GM12874 (cell line): ENCODE results near the gene AGBL1.

ENCODE experiments used
- CTCF ChIP-seq: IDR thresholded peaks from 2 replicates; pipeline ENCODE4 v1.5.1; 2011; ENCODE audit warnings: low read depth, mild to moderate bottlenecking, control low read depth, low read length, moderate library complexity; ENCODE audit not compliant: insufficient read depth

Gene AGBL1

GRCh38 chr15:86623236-86623635 lies 543.6 kb downstream of the AGBL1 start:
- no peak for TF ChIP-seq CTCF

DNA sequence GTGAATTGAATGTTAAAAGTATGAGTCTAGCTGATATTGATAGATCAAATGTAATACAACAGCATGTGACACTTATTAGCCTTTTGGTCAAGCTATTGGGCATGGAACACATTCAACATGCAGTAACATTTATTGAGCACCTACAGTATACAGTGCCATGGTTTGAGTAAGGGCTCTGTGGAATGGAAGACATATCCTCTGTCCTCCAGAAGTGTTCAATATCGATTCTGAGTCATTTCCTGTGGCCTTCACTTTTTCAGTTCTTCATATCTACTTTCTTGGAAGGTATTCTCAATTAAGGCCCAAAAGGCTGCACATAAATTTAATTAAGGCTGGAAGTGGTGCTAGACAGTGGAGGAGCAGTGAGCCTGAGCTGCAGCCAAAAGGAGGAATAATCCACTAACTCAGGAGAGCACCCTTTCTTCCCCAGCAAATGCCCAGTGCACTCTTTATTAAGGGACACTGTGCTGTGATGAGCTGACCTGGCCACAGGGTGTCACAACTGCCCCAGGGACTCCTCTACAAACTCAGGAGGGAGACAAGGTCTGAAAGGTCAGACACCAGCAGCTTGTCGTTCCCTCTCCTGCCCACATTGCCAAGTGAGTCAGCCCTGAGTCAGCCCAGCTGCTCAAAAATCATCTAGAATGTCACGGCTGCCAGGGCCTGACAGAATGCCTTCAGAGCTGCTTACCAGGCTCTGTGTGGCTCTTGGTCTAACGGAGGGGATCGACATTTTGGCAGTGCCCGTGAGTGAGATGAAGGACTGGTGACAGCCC lies 544.8 kb downstream of the AGBL1 start:
- TF ChIP-seq CTCF: no peak

- TF ChIP-seq CTCF: no peak
These were observed 550.0 kb downstream of the AGBL1 start for GRCh38 chr15:86629409-86630356.

DNA sequence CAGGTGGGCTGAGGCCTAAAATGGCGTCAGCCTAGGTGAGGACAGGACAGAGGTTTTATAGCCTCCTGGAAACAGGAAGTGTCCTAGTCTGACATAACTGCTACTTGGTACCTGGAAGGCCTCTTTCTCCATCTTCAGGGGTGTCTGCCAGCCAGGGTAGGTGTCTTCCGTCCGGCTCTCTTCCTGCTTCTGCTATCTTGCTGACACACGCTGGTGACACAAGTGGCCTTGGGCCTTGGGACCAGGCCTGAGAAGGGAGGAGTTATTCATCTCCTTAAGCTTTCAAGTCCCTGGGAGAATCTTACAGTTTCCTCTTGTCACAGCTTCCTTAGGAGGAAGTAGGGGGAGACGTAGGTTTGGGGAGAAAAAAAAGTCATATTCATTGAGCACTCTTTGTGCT lies 551.3 kb downstream of the AGBL1 start:
- TF ChIP-seq CTCF: no peak

- no peak for TF ChIP-seq CTCF
These were observed 554.5 kb downstream of the AGBL1 start for GRCh38 chr15:86634146-86634545.

- no peak for TF ChIP-seq CTCF
These were observed 555.4 kb downstream of the AGBL1 start for GRCh38 chr15:86634992-86635638.

DNA sequence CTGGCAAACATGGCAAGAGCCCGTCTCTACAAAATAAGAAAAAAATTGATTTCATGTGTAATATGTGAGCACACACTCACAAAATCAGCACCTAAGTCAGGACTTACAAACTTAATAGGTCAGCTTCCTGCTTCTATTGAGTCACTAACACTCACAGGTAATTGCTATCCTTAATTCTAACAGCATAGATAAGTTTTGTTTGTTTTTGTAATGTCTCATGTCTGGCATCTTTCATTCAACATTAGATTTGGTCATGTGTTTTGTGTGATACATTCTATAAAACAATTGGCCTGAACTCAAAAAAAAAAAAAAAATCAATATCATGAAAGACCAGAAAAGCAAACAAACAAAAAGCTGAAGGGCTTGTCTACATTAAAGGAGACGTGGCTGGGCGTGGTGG lies 564.7 kb downstream of the AGBL1 start:
- no peak for TF ChIP-seq CTCF
